Stimulated activated naive B cell treated with anti-CD40 and anti-IgM and Interleukin-4, amounts not matched to agents 10 μg/mL and 1 μg/mL and 100 μg/mL, for 72 hours (primary cell): ENCODE data around the gene NRCAM.
A peak's percentile ranks its signal among the peaks of the same experiment; 100 is the strongest.

Source experiments
- ATAC-seq, 2 donors: fragments of 150-1000 bp; cut with Tn5 transposase; replicated peaks; 2 replicates each; pipeline ENCODE4 v1.10.0; 2021; ENCODE audit warnings: moderate library complexity in 1 of 2
- DNase-seq: peaks from one replicate; pipeline ENCODE4 v3.0.0; 2021
- H3K27ac Mint-ChIP-seq: one replicate; pipeline ENCODE4 v1.8.0; 2022; ENCODE audit warnings: mild to moderate bottlenecking, mixed read lengths
- H3K27me3 Mint-ChIP-seq, 2 donors: one replicate each; pipeline ENCODE4 v1.8.0; 2022; ENCODE audit warnings: mixed read lengths in 2 of 2
- H3K36me3 Mint-ChIP-seq, 2 donors: one replicate each; pipeline ENCODE4 v1.8.0; 2022; ENCODE audit warnings: mixed read lengths in 2 of 2, mild to moderate bottlenecking in 1 of 2
- H3K4me1 Mint-ChIP-seq, 2 donors: one replicate each; pipeline ENCODE4 v1.8.0; 2022; ENCODE audit warnings: mixed read lengths in 2 of 2, mild to moderate bottlenecking in 1 of 2
- H3K4me3 Mint-ChIP-seq, 2 donors: one replicate each; pipeline ENCODE4 v1.8.0; 2022; ENCODE audit warnings: mild to moderate bottlenecking in 2 of 2, mixed read lengths in 2 of 2, moderate library complexity in 1 of 2
- H3K9me3 Mint-ChIP-seq, 2 donors: one replicate each; pipeline ENCODE4 v1.8.0; 2022; ENCODE audit warnings: mixed read lengths in 2 of 2, mild to moderate bottlenecking in 1 of 2

Gene NRCAM

GRCh38 chr7:108188724-108189123 is 267.5 kb downstream of the NRCAM start:
- no peak overlapping the region for H3K4me3 Mint-ChIP-seq

GRCh38 chr7:108181073-108181985 is 274.9 kb downstream of the NRCAM start:
- ATAC-seq (peak; percentile 51 to 58), DNase-seq (no peak)
- H3K36me3 Mint-ChIP-seq: no peaks in the 10 kb centered on the region
- no peaks in the 10 kb centered on the region for H3K9me3 Mint-ChIP-seq
- peaks cover 0 to 8% of the 10 kb centered on the region in 2 donors for H3K27me3 Mint-ChIP-seq
- no peak overlapping the region for H3K27ac Mint-ChIP-seq
- no peak overlapping the region for H3K4me3 Mint-ChIP-seq
- H3K4me1 Mint-ChIP-seq: peaks cover 0 to 5% of the 10 kb centered on the region in 2 donors

More at GRCh38 chr7:108188724-108189123, 267.5 kb downstream of the NRCAM start:
- ATAC-seq (no peak), DNase-seq (no peak)
- Mint-ChIP-seq H3K9me3 (peaks cover 0 to 2% of the 10 kb centered on the region in 2 donors), H3K27me3 (peaks cover 4 to 5% of the 10 kb centered on the region in 2 donors), H3K27ac (no peak overlapping the region), H3K4me1 (peaks cover 5% of the 10 kb centered on the region in 2 donors), H3K36me3 (no peaks in the 10 kb centered on the region)

- no peak overlapping the region for H3K4me3 Mint-ChIP-seq
- ATAC-seq (no peak), DNase-seq (no peak)
- H3K9me3 Mint-ChIP-seq: no peaks in the 10 kb centered on the region
- peaks cover 10 to 11% of the 10 kb centered on the region in 2 donors for H3K27me3 Mint-ChIP-seq
- peaks cover 0 to 5% of the 10 kb centered on the region in 2 donors for H3K4me1 Mint-ChIP-seq
- no peaks in the 10 kb centered on the region for H3K36me3 Mint-ChIP-seq
- no peak overlapping the region for H3K27ac Mint-ChIP-seq
Measured at GRCh38 chr7:108178398-108178797, 277.8 kb downstream of the NRCAM start.

- DNase-seq (no peak), ATAC-seq (no peak)
- no peak overlapping the region for H3K4me3 Mint-ChIP-seq
- H3K4me1 Mint-ChIP-seq: no peaks in the 10 kb centered on the region
- no peaks in the 10 kb centered on the region for H3K9me3 Mint-ChIP-seq
- no peak overlapping the region for H3K27ac Mint-ChIP-seq
- peaks cover 11 to 15% of the 10 kb centered on the region in 2 donors for H3K27me3 Mint-ChIP-seq
- H3K36me3 Mint-ChIP-seq: no peaks in the 10 kb centered on the region
Measured at GRCh38 chr7:108171164-108171563, 285.1 kb downstream of the NRCAM start.

GRCh38 chr7:108170251-108170650 is 286.0 kb downstream of the NRCAM start:
- peaks cover 11 to 15% of the 10 kb centered on the region in 2 donors for H3K27me3 Mint-ChIP-seq
- DNase-seq (no peak), ATAC-seq (no peak)
- H3K9me3 Mint-ChIP-seq: no peaks in the 10 kb centered on the region
- no peaks in the 10 kb centered on the region for H3K36me3 Mint-ChIP-seq
- no peaks in the 10 kb centered on the region for H3K4me1 Mint-ChIP-seq
- no peak overlapping the region for H3K4me3 Mint-ChIP-seq
- no peak overlapping the region for H3K27ac Mint-ChIP-seq

- peaks cover 3 to 5% of the 10 kb centered on the region in 2 donors for H3K9me3 Mint-ChIP-seq
- ATAC-seq (no peak), DNase-seq (no peak)
- peaks cover 9 to 16% of the 10 kb centered on the region in 2 donors for H3K27me3 Mint-ChIP-seq
- H3K27ac Mint-ChIP-seq: no peak overlapping the region
- H3K36me3 Mint-ChIP-seq: no peaks in the 10 kb centered on the region
- H3K4me1 Mint-ChIP-seq: no peaks in the 10 kb centered on the region
- no peak overlapping the region for H3K4me3 Mint-ChIP-seq
Measured at GRCh38 chr7:108167460-108167859, 288.8 kb downstream of the NRCAM start.

GRCh38 chr7:108166687-108167086 is 289.5 kb downstream of the NRCAM start:
- no peak for DNase-seq
- H3K27me3 Mint-ChIP-seq: peaks cover 9 to 16% of the 10 kb centered on the region in 2 donors
- no peaks in the 10 kb centered on the region for H3K36me3 Mint-ChIP-seq
- H3K4me1 Mint-ChIP-seq: no peaks in the 10 kb centered on the region
- no peak overlapping the region for H3K4me3 Mint-ChIP-seq
- H3K27ac Mint-ChIP-seq: no peak overlapping the region
- H3K9me3 Mint-ChIP-seq: peaks cover 3 to 5% of the 10 kb centered on the region in 2 donors
- no peak for ATAC-seq

- Mint-ChIP-seq H3K4me1 (no peaks in the 10 kb centered on the region), H3K36me3 (no peaks in the 10 kb centered on the region), H3K9me3 (peaks cover 3 to 5% of the 10 kb centered on the region in 2 donors), H3K27ac (no peak overlapping the region), H3K4me3 (no peak overlapping the region), H3K27me3 (peaks cover 8 to 16% of the 10 kb centered on the region in 2 donors)
- DNase-seq (no peak), ATAC-seq (no peak)
Measured at GRCh38 chr7:108165723-108166122, 290.5 kb downstream of the NRCAM start.

- H3K4me3 Mint-ChIP-seq: no peak overlapping the region
- H3K36me3 Mint-ChIP-seq: no peaks in the 10 kb centered on the region
- peaks cover 3 to 5% of the 10 kb centered on the region in 2 donors for H3K9me3 Mint-ChIP-seq
- DNase-seq (no peak), ATAC-seq (no peak)
- peaks cover 8 to 12% of the 10 kb centered on the region in 2 donors for H3K27me3 Mint-ChIP-seq
- H3K4me1 Mint-ChIP-seq: no peaks in the 10 kb centered on the region
- H3K27ac Mint-ChIP-seq: no peak overlapping the region
Measured at GRCh38 chr7:108164946-108165345, 291.3 kb downstream of the NRCAM start.

- ATAC-seq: no peak
- no peaks in the 10 kb centered on the region for H3K4me1 Mint-ChIP-seq
- H3K9me3 Mint-ChIP-seq: peaks cover 3 to 5% of the 10 kb centered on the region in 2 donors
- no peak for DNase-seq
- peaks cover 8 to 12% of the 10 kb centered on the region in 2 donors for H3K27me3 Mint-ChIP-seq
- H3K4me3 Mint-ChIP-seq: no peak overlapping the region
- H3K27ac Mint-ChIP-seq: no peak overlapping the region
- no peaks in the 10 kb centered on the region for H3K36me3 Mint-ChIP-seq
Measured at GRCh38 chr7:108164342-108164741, 291.9 kb downstream of the NRCAM start.

- H3K36me3 Mint-ChIP-seq: no peaks in the 10 kb centered on the region
- DNase-seq: no peak
- no peak overlapping the region for H3K4me3 Mint-ChIP-seq
- H3K27me3 Mint-ChIP-seq: peaks cover 12 to 23% of the 10 kb centered on the region in 2 donors
- ATAC-seq: no peak
- no peaks in the 10 kb centered on the region for H3K4me1 Mint-ChIP-seq
- no peak overlapping the region for H3K27ac Mint-ChIP-seq
- H3K9me3 Mint-ChIP-seq: peaks cover 3 to 5% of the 10 kb centered on the region in 2 donors
Measured at GRCh38 chr7:108158776-108159175, 297.5 kb downstream of the NRCAM start.

GRCh38 chr7:108157606-108158335 is 298.5 kb downstream of the NRCAM start:
- no peaks in the 10 kb centered on the region for H3K9me3 Mint-ChIP-seq
- H3K36me3 Mint-ChIP-seq: no peaks in the 10 kb centered on the region
- DNase-seq: no peak
- H3K27me3 Mint-ChIP-seq: peaks cover 5 to 19% of the 10 kb centered on the region in 2 donors
- no peak overlapping the region for H3K27ac Mint-ChIP-seq
- no peak overlapping the region for H3K4me3 Mint-ChIP-seq
- ATAC-seq: no peak
- H3K4me1 Mint-ChIP-seq: no peaks in the 10 kb centered on the region

- Mint-ChIP-seq H3K36me3 (no peaks in the 10 kb centered on the region), H3K4me3 (no peak overlapping the region), H3K27me3 (peaks cover 10 to 27% of the 10 kb centered on the region in 2 donors)
Measured at GRCh38 chr7:108156897-108157605, 299.2 kb downstream of the NRCAM start.

GRCh38 chr7:108152198-108152597 is 304.0 kb downstream of the NRCAM start:
- peaks cover 22 to 23% of the 10 kb centered on the region in 2 donors for H3K27me3 Mint-ChIP-seq

More at GRCh38 chr7:108156897-108157605, 299.2 kb downstream of the NRCAM start:
- ATAC-seq (no peak), DNase-seq (no peak)
- no peaks in the 10 kb centered on the region for H3K9me3 Mint-ChIP-seq
- no peak overlapping the region for H3K27ac Mint-ChIP-seq
- no peaks in the 10 kb centered on the region for H3K4me1 Mint-ChIP-seq

More at GRCh38 chr7:108152198-108152597, 304.0 kb downstream of the NRCAM start:
- Mint-ChIP-seq H3K27ac (no peak overlapping the region), H3K4me1 (no peaks in the 10 kb centered on the region), H3K4me3 (no peak overlapping the region), H3K36me3 (no peaks in the 10 kb centered on the region), H3K9me3 (no peaks in the 10 kb centered on the region)
- ATAC-seq (no peak), DNase-seq (no peak)
